Measurements from ENCODE around the gene CRLF2.

The CRLF2 gene

GRCh38 chrX:1226249-1226648, 13.8 kb upstream of the CRLF2 start:
- in situ Hi-C loops (cut with MboI; ENCODE audit: low pct_unique_long_range_greater_than_20kb, low sequenced_read_pairs, unreplicated experiment): no loop called here
- DNase-seq (ENCODE audit: low spot score): no peak
- TF ChIP-seq, protein P1, sequence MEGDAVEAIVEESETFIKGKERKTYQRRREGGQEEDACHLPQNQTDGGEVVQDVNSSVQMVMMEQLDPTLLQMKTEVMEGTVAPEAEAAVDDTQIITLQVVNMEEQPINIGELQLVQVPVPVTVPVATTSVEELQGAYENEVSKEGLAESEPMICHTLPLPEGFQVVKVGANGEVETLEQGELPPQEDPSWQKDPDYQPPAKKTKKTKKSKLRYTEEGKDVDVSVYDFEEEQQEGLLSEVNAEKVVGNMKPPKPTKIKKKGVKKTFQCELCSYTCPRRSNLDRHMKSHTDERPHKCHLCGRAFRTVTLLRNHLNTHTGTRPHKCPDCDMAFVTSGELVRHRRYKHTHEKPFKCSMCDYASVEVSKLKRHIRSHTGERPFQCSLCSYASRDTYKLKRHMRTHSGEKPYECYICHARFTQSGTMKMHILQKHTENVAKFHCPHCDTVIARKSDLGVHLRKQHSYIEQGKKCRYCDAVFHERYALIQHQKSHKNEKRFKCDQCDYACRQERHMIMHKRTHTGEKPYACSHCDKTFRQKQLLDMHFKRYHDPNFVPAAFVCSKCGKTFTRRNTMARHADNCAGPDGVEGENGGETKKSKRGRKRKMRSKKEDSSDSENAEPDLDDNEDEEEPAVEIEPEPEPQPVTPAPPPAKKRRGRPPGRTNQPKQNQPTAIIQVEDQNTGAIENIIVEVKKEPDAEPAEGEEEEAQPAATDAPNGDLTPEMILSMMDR (IDR thresholded peaks at IDR 0.05; ENCODE audit: extremely low read depth, insufficient read depth, missing control alignments): no peak

- DNase-seq (ENCODE audit: low spot score): peak; percentile 52
- in situ Hi-C loops (cut with MboI; ENCODE audit: low pct_unique_long_range_greater_than_20kb, low sequenced_read_pairs, unreplicated experiment): no loop called here
Observed at GRCh38 chrX:1224954-1225353, 12.5 kb upstream of the CRLF2 start.

GRCh38 chrX:1223242-1223600, 10.8 kb upstream of the CRLF2 start:
- TF ChIP-seq, protein P1 (IDR thresholded peaks at IDR 0.05; ENCODE audit: extremely low read depth, insufficient read depth, missing control alignments): no peak
- in situ Hi-C loops (cut with MboI; ENCODE audit: low pct_unique_long_range_greater_than_20kb, low sequenced_read_pairs, unreplicated experiment): no loop called here
- no peak for DNase-seq (ENCODE audit: low spot score)

More at GRCh38 chrX:1224954-1225353, 12.5 kb upstream of the CRLF2 start:
- TF ChIP-seq, protein P1 (IDR thresholded peaks at IDR 0.05; ENCODE audit: extremely low read depth, insufficient read depth, missing control alignments): no peak

GRCh38 chrX:1222531-1223241, 10.2 kb upstream of the CRLF2 start:
- TF ChIP-seq, protein P1 (IDR thresholded peaks at IDR 0.05; ENCODE audit: extremely low read depth, insufficient read depth, missing control alignments): no peak
- in situ Hi-C loops (cut with MboI; ENCODE audit: low pct_unique_long_range_greater_than_20kb, low sequenced_read_pairs, unreplicated experiment): no loop called here
- DNase-seq (ENCODE audit: low spot score): no peak

DNA sequence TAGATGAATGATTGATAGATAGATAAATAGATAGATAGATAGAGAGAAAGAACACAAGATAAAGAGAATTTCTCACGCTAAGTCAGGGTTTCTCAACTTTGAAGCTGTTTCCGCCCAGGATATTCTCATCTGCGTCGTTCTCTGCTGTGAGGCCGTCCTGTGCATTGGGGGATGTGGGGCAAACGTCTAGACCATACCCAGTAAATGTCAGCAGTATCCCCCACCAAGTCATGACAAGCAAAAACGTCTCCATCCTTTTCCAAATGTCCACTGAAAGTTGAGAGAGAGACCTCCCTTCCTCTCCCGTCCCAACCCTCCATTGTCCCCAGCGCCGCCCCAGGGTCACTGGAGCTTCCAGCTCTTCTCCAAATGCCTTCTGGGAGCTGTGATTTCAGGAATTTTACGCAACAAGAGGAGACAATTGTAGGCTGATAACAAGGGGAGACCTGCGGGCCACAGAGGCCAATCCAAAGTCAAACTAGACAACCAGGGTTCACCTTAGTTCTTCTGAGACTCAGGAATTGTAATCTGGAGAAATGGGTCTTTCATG, 8.9 kb upstream of the CRLF2 start:
- no peak for DNase-seq (ENCODE audit: low spot score)
- TF ChIP-seq, protein P1 (IDR thresholded peaks at IDR 0.05; ENCODE audit: extremely low read depth, insufficient read depth, missing control alignments): no peak
- in situ Hi-C loops (cut with MboI; ENCODE audit: low pct_unique_long_range_greater_than_20kb, low sequenced_read_pairs, unreplicated experiment): no loop called here

GRCh38 chrX:1218286-1218685, 5.8 kb upstream of the CRLF2 start:
- no peak for DNase-seq (ENCODE audit: low spot score)
- TF ChIP-seq, protein P1 (IDR thresholded peaks at IDR 0.05; ENCODE audit: extremely low read depth, insufficient read depth, missing control alignments): no peak
- in situ Hi-C loops (cut with MboI; ENCODE audit: low pct_unique_long_range_greater_than_20kb, low sequenced_read_pairs, unreplicated experiment): no loop called here

Data from GM13977 (cell line).